Muscle of arm (tissue), 12 donors: Measurements from ENCODE around the gene LYPD1. TPM values are rescaled to one million over a fixed set of nuclear protein-coding genes. Genes with fewer than 3 reads are reported as not detected.

Source experiments
- DNase-seq: peaks from one replicate; pipeline ENCODE4 v3.0.0-alpha.2; 2013
- polyA plus RNA-seq, 12 donors: library from polyadenylated mRNA; unstranded; fragments of 120-200 nt; gene quantifications; one replicate each; pipeline ENCODE4 v1.2.1, GENCODE V29; 2013; ENCODE audit not compliant: insufficient read length in 12 of 12

LYPD1 gene
- polyA plus RNA-seq, 12 donors: 5.4 to 17.1 (median 9.6) TPM; not detected in 1

DNA sequence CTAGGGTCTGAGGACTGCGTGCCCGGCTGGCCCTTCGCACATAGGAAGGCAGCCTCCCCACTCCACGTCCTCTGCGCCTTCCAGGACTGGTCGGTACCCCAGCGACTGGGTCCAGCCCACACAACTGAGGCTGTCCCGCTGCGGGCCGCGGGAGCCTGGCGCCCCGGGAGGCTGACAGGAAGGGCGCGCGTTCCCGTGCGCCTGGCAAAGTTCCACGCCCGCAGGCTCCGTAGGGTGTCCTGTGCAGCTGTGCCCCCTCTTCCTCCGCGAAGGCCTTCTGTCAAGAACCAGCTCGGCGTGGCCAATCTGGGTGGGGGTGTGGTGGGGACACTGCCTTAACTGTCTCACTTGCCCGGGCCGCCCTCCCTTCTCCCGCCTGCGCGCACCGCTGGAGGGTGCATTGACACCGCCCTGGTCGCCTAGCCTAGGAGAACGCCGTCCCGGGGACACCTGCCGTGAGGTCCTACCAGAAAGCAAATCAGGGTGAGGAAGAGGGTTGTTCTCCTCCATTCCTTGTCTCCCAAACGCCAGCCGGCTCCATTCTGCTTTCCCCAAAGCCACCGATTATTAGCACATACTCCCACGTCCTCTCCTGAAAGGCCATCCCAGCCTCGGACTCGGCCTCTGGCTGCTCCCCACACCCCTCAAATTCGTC, 618 bp upstream of the LYPD1 start:
- DNase-seq: no peak

DNA sequence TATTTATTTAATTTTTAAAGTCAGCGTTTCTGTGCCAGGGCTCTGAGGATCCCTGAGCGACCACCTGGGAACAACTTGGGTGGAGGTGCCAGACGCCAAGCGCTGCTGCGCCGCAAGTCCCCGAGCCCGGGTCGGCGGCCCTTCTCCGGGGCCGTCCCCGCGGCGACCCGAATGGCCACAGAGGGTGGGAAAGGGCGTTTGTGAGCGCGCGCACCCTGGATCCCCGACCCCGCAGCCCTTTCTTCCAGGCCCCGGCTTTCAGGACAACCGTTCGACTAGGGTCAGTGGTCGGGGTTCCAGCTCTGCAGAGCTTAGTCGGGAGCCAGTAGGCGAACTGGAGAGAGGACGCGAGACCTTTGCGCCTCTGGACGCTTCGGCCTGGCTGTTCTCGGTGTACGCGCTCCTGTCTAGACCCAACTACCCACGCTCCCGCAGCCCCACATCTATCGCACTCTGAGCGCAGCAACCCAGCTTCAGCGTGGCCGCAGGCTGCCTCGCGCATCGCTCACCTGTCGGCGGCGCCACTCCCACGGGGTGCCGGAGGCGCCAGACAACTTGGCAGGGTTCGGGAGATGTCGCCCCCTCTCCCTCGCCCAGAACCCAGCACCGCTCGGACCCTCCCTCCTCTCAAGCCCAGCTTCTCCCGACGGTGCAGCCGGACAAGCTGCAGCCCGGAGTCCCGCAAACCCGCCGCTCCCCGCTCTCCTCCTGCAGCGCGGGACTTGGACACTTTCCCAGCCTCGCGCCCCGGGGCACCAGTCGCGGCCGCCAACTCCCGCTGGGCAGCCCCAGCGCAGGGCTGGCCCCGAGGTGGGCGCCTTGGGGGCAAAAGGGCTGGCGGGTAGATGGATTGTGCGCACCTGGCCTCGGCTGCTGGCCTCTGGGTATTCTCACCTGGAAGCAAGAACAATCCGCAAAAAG, 758 bp downstream of the LYPD1 start:
- no peak for DNase-seq

DNA sequence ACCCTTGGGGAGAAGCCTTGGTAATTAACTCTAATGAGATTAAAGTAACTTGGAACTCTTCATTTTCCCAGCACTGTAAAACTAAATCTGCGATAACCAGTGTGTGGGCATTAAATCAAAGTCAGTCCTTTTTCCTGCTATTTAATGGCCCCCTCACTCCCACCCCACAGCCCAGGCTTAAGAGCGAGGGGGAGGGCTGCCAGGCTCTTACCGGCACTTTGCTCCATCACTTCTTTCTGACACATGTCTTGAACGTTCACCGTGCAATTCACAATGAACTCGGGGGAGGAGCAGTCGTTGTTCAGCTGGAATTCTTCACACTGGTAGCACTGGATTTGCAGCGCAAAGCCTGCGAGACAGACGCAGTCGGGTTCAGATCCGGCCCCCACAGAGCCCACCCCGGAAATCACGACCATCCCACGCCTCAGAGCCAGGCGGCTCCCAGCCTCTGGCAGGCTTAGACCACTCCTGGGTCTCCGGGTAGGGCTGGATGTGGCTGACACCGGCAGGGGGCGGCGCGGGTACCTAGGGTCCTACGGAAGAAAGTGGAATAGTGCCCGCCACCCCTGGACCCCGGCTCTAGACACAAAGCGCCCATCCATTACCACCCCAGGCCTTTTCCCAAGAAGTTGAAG, 1.7 kb downstream of the LYPD1 start:
- no peak for DNase-seq

DNA sequence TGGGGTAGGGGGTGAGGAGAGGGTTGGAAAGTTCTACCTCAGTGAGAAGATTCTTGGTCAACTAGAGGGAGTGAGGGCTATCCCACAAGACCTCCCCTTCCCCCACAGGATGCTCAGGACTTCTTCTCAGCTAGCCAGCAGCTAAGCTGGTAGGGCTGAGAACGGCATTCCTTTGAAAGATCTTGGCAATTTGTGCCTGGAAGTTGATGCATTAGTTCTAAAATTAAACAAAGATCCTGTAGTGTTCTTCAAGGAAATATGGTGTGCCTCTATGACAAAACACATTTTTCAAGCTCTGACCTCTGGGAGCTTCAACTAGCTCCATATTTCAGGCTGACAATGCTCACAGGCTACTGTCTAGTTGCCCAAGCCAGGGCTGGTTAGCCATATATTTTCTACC, 2.3 kb downstream of the LYPD1 start:
- DNase-seq: no peak

DNA sequence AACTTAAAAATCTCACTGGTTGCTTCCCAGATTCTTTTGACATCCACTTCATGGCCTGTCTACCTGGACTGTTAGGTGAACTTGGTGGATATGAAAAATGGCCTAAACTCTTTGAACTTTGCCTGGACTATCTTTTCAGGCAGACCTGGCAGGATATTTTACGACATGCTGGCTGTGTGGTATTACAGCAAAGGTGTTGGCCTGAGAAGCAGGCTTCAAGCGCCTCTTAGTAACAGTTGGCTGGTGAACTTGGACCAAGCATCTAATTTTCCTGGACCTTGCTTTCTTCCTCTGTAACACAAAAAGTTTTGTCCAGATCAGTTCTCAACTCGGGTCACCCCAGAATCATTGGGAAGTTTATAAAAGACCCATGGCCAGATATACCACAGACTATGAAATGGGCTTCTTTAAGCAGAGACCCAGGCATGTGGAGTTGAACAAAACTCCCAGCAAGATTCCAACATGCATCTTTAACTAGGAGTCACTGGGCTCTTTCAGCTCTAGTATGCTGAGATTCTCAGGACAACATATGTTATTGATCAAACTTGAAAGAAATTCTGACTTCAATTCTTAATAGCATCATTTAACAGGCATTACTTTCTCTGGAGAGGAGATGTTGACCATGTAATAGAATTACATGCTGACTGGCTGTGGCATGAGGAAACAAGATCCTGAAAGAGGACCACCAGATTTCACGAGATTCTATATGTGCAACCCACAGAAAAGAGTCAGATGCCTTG, 4.4 kb downstream of the LYPD1 start:
- DNase-seq: no peak

DNA sequence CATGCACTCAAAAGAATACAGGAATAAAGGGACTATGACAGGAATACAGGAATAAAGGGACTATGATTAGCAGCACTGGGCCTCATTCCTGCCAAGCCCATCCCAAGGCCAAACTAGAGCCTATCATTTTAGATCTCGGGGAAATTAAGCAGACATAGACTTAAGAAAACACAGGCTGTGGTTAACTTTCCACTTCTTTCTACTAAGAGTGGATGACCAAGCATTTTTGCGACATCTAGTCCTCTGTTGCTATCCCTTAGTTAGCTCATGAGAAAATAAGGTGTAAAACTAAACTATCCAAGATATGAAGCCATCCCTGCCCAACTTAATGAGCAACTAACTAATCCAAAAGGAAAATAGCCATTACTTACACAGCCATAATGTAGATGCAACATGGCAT, 5.9 kb downstream of the LYPD1 start:
- DNase-seq: no peak

DNA sequence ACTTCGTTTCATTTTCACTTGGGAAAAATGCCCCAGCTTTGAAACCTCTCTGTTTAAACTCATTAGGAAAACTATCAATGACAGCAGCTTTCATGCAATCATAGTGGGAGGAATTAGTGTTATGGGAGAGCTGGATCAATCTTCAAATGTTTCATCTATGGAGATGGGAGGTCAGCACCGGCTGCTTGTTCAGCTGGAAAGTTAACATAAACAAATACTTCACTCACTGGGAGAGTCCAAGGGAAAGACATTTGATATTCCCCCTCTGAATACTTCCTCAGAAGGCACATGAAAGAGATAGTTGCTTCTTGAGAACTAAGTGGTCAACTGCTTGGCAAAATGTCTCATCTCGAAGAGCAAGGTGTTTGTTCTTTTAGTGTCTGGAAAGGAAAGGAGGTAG, 7.3 kb downstream of the LYPD1 start:
- no peak for DNase-seq

DNA sequence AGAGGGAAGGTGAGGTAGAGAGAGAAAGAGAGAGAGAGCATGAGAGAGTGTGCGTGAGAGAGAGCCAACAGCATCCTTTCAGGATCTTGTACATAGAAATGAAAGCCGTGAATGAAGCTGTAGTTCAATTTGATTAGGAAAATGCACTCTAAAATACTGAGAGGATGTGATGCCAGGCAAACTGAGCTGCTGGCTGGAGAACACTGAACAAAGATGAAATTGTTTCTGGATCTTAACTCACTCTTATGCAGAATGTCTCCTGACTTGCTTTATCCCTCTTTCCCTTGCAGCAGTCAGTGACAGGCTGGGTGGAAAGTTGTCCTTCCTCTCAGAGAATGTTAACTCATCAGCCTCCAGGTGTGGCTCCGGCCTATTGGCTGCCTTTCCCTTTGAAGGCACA, 10.7 kb downstream of the LYPD1 start:
- no peak for DNase-seq

DNA sequence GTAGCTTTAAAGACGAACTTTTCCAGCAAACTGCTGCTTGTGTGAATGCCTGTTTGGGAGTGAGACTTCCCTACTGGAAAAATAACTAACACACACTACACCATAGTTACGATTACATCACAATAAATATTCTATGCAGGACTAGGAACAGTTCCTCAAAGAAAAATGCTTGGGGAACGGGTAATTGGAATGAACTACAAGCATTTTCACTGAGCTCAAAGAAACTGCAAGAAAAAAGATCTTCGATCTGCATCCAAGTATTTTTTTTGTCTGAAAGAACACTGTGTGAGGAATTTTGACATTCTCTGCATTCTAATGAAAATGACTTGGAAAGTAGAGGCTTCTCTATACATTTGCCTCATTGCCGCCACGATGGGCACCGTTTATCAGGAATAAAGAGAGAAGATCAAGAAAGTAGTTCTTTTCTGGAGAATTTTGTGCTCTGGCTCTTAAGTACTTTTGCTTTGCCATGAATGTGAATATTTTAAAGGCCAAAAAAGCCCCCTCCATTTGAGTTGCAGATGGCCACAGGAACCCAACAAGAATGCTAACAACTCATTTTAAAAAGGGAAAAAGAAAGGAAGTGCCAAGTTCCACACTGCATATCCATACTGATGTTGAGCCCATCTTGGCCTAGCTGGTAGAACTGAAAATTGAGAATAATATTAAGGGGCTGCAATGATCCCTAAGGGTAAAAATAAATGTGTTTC, 13.6 kb downstream of the LYPD1 start:
- peak; percentile 60 for DNase-seq

DNA sequence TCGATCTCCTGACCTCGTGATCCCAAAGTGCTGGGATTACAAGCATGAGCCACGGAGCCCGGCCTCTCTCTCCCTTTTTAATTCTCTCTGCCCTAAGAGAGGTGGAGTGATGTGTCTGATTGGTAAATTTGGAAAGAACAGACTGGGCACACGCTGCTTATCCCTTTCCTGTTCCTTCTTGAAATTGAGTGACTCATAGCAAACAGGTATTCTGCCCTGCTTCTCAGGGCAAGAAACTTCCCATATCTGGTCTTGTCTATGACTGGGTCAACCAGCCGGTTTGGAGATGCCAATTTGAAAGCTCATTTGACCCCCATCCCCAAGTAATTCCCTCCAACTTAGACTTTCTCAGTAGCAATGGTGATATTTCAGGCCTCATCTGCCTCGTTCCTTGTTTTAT, 15.0 kb downstream of the LYPD1 start:
- DNase-seq: no peak

DNA sequence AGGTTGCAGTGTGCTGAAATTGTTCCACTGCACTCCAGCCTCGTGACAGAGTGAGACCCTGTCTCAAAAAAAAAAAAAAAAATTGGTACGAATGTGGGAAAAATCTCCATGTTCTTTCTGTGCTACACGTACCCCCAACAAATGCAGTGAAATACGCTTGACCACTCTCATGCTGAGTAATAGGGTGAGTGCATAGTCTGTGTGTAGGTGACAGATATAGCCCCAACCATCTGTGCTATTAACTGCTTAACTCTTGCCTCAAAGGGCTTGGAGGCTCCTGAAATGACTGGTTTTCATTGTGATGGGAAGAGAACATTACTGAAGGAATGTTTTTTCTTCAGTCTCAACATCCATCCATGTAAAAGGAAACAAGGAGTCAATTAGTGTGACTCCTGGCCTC, 15.7 kb downstream of the LYPD1 start:
- no peak for DNase-seq

DNA sequence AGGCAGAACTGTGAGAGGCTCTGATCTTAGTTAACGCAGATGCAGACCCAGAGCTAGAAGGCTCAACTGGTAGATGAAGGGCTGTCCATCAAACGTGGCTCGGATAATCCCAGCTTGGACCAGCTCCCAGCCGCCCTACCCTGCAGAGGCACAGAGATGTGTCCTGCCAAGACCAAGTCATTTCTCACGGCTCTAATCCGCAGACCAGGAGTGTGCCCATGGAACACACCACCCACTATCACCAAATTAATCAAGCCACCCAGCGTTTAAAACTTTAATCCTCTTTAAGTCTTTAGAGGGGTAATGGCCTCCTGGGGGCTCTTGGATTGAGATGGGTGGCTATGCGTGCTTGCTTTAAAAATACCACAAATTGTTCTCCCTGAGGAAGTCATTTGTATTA, 17.5 kb downstream of the LYPD1 start:
- DNase-seq: no peak

DNA sequence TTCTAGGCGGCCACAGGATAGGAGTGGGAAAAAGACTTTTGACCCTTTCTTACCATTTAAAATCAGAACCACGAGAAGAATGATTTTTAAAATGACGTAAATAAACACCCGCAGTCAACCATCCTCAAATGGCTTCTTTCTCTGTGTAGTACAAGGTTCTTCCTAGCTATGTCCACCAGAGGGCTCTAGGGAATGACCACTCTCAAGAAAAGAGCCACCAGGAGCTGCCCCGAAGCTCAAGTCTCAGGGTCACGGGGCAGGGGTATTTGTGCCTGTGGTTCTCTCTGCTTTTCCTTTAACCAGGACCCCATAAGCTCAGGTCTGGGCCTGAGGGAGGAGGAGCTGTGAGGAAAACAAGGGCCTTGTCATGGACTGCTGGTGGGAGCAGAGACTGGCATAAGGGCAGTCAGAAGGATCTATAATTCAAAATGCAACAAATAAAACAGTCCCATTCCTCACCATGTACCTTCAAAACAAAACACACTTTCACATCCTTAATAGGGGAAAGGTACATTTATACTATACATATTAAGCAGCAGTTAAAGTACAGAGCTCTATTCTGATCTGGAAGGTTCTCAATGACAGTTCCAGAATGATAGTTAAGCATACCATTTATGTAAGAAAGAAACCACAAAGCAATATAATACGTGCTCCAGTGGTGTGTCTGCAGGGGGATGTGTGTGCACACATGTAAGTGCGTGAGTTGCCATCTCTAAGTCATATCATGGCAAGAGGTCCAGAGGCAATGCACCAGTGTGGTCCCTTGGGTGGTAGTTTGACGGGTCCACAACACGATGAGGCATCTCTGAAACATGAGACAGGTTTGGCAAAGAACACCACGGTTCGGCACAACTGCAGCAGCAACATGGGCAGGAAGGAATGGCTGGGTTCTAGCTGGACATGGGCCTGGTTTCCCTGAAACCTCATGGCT, 18.6 kb downstream of the LYPD1 start:
- no peak for DNase-seq

DNA sequence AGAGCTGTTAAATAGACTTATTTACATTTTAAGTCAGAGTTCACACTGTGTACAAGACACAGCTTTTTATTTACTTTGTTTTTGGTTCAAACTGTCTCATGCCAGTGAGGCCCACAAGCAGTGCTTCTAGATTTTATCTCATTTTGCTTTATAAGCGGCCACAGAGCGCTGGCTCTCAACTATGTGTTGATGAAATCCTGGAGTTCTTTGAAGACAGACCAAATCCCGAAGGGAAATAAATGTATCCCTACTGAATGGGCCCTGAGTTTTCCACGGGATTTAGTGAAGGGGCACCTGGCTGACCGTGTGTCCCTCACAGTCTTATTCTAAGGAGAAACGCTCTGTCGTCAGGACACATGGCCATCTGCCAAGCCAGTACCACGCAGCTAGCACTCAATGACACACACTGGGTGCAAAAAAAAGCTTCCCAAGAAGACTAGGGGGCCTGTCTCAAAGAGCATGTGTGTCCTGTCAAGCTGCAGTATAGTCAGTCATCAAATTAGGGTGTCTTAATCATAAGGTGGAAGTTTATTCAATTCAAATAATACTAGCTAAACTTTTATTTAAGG, 23.4 kb downstream of the LYPD1 start:
- no peak for DNase-seq

DNA sequence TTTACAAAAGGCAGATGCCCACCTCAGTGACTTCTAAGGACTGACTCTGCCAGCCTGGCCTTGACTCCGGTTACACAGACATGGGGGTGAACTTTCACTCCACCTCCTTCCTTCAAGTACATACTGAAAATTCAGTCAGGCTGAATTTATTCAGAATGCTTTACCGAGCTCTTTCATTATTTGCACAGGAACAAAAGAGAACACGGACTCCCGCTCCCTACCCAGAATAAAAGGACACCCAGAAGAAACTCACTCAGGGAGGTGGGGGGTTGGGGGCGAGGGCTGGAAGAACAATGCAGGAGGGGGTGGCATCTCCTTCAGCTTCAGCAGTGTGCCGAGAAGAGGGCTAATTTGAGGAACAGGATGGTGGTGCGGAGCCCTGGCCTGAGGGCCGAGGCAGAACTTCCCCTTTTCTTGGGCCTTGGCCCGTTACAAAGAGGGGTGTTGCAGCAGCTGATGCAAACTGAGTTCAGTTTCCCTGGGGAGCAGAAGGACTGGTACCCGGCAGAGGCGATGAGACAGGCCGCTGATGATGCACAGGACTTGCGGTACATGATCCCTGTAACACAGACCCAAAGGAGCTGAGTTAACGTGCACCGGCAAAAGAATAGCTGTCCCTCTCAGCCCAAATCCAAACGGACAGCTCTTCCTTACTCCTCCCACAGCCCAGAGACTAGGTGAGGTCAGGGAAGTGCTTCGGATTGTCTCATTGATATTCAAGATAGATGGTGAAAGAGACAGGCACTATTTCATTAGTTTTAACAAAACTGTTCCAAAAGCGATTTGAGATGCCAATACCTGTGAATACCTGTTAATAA, 24.1 kb downstream of the LYPD1 start:
- no peak for DNase-seq

DNA sequence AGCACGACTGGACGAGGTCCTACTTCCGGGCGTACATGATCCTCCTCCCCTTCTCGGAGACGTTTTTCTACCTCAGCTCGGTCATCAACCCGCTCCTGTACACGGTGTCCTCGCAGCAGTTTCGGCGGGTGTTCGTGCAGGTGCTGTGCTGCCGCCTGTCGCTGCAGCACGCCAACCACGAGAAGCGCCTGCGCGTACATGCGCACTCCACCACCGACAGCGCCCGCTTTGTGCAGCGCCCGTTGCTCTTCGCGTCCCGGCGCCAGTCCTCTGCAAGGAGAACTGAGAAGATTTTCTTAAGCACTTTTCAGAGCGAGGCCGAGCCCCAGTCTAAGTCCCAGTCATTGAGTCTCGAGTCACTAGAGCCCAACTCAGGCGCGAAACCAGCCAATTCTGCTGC, 24.8 kb downstream of the LYPD1 start:
- no peak for DNase-seq

DNA sequence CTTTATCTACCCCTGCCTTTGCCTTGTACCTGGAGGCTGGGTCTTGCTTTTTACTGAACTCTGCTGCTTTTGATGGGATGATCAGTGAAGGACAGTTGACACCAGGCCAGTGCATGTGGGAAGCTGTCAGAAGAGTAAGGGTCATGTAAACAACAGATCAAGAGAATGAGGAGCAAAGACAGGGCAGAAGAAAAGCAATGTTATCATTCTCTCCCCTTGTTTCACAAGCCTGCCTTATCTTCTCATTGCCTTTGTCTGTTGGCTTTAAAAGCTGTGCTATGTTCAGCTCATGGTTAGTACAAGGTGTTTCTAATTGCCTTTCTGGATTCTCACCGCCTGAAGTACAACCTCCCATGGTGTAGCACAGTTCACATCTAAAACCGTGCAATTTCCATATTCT, 27.6 kb downstream of the LYPD1 start:
- no peak for DNase-seq

DNA sequence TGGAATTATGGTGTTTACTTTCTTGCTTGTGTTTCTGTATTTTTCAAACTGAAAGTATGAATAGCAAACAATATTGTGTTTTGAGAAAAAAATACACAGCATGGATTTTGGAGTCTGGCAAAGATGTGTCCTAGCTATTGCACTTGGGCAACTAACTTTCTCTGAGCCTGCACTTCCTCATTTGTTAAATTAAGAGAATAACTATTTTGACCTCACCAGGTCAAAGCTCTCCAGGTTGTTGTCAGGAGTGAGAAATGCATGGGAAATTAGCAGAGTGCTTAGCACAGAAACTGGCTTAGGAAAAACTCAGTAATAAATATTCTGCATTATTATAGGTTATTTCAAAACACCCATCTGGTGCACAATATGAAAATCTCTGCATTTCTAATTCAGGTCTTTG, 28.2 kb downstream of the LYPD1 start:
- no peak for DNase-seq

DNA sequence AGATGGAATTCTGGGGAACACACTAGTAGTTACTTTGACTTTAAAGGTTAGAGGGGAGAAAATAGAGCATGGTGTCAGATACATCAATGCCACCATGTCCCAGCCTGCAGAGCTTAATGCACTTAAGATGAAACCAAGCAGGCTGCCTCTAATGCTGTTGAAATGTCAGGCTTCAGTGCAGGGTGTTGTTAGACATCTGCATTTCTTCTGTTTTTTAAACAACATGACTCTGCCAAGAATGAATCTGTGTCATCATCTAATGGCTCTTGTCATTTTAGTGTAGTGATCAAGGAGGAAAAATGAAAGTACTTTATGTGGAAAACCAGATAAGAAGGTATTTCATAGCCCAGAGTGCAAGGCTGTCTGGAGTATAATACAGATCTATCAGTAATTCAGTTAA, 29.9 kb downstream of the LYPD1 start:
- DNase-seq: no peak
